T-cell (primary cell): ENCODE data around the gene MANSC4. TPM values are rescaled to one million over a fixed set of nuclear protein-coding genes. Genes with fewer than 3 reads are reported as not detected.
A peak's percentile ranks its signal among the peaks of the same experiment; 100 is the strongest.

Source experiments
- ATAC-seq, 4 experiments: fragments of 200-7000 bp in 3 of 4; fragments of 150-1000 bp in 1 of 4; cut with Tn5 transposase; replicated peaks in 1 of 4; 1 replicate in 3 of 4; 2 replicates in 1 of 4; pipeline ENCODE4 v1.10.0; 2021; ENCODE audit warnings: moderate library complexity in 3 of 4, mild to moderate bottlenecking in 2 of 4, moderate number of reproducible peaks in 1 of 4
- CTCF ChIA-PET, 2 donors: fragments of 300-600 bp; sonication (Branson Sonifier 250); formaldehyde crosslinking; loops; one replicate each; lab custom pipeline; 2022; ENCODE audit warnings: antibody characterized with exemption in 2 of 2; lab: Charles Lee
- POLR2A ChIA-PET, 2 donors: fragments of 300-600 bp; sonication (Branson Sonifier 250); formaldehyde crosslinking; loops; one replicate each; lab custom pipeline; 2022; ENCODE audit warnings: antibody characterized with exemption in 2 of 2; lab: Charles Lee
- DNase-seq, 35 experiments: peaks; one replicate each; pipeline versions ENCODE4 v3.0.0 to v3.0.0-alpha.2; 2013 to 2023
- H3K27ac ChIP-seq: one replicate; pipeline ENCODE4 v1.5.1; 2013; ENCODE audit warnings: low read length
- H3K27me3 ChIP-seq, 2 experiments: replicated peaks in 1 of 2; 1 replicate in 1 of 2; 2 replicates in 1 of 2; pipeline versions ENCODE4 v1.6.1 to v1.7.0; 2013; ENCODE audit warnings: low read length in 1 of 2, mixed read lengths in 1 of 2; ENCODE audit not compliant: control insufficient read depth in 2 of 2, insufficient read depth in 2 of 2; ENCODE audit errors: extremely low read depth in 1 of 2
- H3K36me3 ChIP-seq, 2 donors: 1 replicate in 1 of 2; 2 replicates in 1 of 2; pipeline versions ENCODE4 v1.6.1 to v1.7.0; 2013; ENCODE audit warnings: low read length in 1 of 2; ENCODE audit not compliant: control insufficient read depth in 2 of 2, insufficient read depth in 1 of 2; ENCODE audit errors: extremely low read depth in 1 of 2
- H3K4me1 ChIP-seq, 2 experiments: 1 replicate in 1 of 2; 2 replicates in 1 of 2; pipeline versions ENCODE4 v1.6.1 to v1.7.0; 2013; ENCODE audit warnings: low read length in 2 of 2, mixed read lengths in 1 of 2; ENCODE audit not compliant: insufficient read depth in 2 of 2, control insufficient read depth in 1 of 2; ENCODE audit errors: extremely low read depth in 1 of 2
- H3K4me3 ChIP-seq, 2 donors: 1 replicate in 1 of 2; 2 replicates in 1 of 2; pipeline versions ENCODE4 v1.5.1 to v1.7.0; 2013; ENCODE audit warnings: mild to moderate bottlenecking in 2 of 2, low read length in 1 of 2, moderate library complexity in 1 of 2; ENCODE audit not compliant: control insufficient read depth in 1 of 2; ENCODE audit errors: extremely low read depth in 1 of 2
- H3K9me3 ChIP-seq: 2 replicates; pipeline ENCODE4 v1.7.0; 2013
- H3K27ac Mint-ChIP-seq, 2 donors: one replicate each; pipeline ENCODE4 v1.8.0; 2020 to 2021; ENCODE audit warnings: mild to moderate bottlenecking in 2 of 2, mixed read lengths in 2 of 2
- H3K27me3 Mint-ChIP-seq, 2 donors: one replicate each; pipeline ENCODE4 v1.8.0; 2021 to 2022; ENCODE audit warnings: mixed read lengths in 2 of 2
- H3K36me3 Mint-ChIP-seq: one replicate; pipeline ENCODE4 v1.8.0; 2021; ENCODE audit warnings: mixed read lengths
- H3K4me1 Mint-ChIP-seq, 3 donors: one replicate each; pipeline ENCODE4 v1.8.0; 2020 to 2022; ENCODE audit warnings: mixed read lengths in 3 of 3, mild to moderate bottlenecking in 1 of 3
- H3K4me3 Mint-ChIP-seq, 3 donors: one replicate each; pipeline ENCODE4 v1.8.0; 2020 to 2022; ENCODE audit warnings: mild to moderate bottlenecking in 3 of 3, mixed read lengths in 3 of 3, moderate library complexity in 3 of 3
- H3K9me3 Mint-ChIP-seq, 3 donors: one replicate each; pipeline ENCODE4 v1.8.0; 2020 to 2022; ENCODE audit warnings: mixed read lengths in 3 of 3
- WGBS: methylation state at CpG from one replicate; pipeline ENCODE4 v1.1.5; 2013; ENCODE audit warnings: missing lambda C conversion rate; ENCODE audit not compliant: insufficient coverage; 5-methylcytosine and 5-hydroxymethylcytosine counted together
- total RNA-seq, 35 experiments: library from RNA in 6 of 35; stranded (reverse) in 6 of 35; fragments of 120-200 nt in 1 of 35; gene quantifications; one replicate each; pipeline versions ENCODE4 v1.2.1 to v1.2.4 and lab custom pipeline; 2013 to 2026

Gene MANSC4
- total RNA-seq, 5 donors from 2014 or later (not counting 1 experiment from before 2014, with no cell fraction given) = not detected

DNA sequence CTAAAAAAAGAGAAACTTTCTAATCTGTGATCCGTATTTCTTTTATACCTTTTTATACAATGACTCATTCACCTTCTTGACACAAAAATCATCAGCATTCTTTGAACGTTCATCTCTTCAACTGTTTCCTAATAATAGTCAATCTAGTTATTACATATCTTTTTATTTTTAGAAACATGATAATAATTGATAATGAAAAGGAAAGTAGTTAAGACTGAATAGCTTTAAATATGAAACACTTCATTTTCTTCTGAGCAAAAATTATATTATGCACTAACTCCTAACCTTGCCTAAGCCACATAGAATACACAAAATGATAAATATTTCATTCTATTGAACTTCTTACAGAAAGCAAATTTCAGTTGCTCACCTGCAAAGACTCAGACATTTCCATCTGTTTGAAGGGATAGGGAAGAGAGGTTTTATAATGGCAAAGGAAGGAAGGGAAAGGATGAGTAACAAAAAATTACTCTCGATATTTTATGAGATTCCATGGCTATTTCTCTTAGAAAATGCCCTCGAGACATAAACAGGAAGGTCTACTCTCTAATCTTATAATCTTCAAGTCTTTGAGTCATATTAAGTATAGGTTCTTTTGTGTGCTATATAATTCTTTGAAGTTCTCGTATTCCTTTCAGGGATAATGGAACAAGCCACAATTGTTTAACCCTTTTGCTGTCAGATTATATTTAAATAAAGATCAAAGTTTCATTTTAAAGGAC, 7.5 kb downstream of the MANSC4 start:
- no peaks in the 10 kb centered on the region for H3K9me3 Mint-ChIP-seq
- no peaks in the 10 kb centered on the region for H3K27me3 Mint-ChIP-seq
- Histone ChIP-seq H3K36me3 (no peaks in the 10 kb centered on the region), H3K27me3 (no peaks in the 10 kb centered on the region), H3K4me3 (no peak overlapping the region), H3K27ac (no peak overlapping the region), H3K9me3 (no peaks in the 10 kb centered on the region), H3K4me1 (no peaks in the 10 kb centered on the region)
- ChIA-PET POLR2A (no interaction called here), CTCF (no interaction called here)
- no peaks in the 10 kb centered on the region for H3K36me3 Mint-ChIP-seq
- ATAC-seq (no peak), DNase-seq (no peak)
- no peak overlapping the region for H3K27ac Mint-ChIP-seq
- no CpG with 5 or more reads among the region's 5 CpGs for WGBS
- peaks cover 0 to 4% (median 3%) of the 10 kb centered on the region in 3 donors for H3K4me1 Mint-ChIP-seq
- no peak overlapping the region for H3K4me3 Mint-ChIP-seq

DNA sequence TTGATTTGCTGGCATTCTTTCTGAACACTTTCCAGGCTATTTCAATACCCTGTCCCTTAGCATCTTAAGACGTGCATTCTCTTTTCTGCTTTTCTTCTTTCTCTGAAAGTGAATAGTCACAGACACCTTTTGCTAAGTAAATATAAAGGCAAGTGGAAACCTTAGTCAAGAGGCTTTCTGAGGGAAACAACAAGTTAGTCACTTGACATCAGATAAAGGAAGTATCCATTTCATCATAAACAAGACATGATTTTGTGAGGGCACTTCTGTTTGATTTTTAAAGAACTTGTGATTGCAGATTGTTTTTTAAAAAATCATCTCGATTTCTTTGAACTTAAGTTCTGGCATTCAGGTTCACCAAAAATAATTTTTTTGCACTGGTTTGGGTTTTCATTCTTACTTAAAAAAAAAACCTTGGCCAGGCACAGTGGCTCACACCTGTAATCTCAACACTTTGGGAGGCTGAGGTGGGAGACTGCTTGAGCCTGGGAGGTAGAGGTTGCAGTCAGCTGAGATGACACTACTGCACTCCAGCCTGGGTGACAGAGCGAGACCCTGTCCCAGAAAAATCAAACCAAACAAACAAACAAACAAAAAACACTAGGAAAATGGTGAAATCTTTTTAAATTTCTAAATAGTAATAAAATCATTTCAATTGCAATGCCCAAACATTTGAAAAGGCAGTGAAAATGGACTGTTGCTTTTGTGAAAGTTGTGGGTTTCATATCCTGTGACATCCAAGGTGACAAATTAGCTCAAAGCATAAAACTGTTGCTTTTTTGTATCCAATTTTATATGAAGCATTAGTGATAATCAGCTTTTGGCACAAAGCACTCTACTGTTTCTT, 8.3 kb downstream of the MANSC4 start:
- Mint-ChIP-seq H3K4me1 (peaks cover 0 to 4% (median 3%) of the 10 kb centered on the region in 3 donors), H3K27me3 (no peaks in the 10 kb centered on the region), H3K4me3 (no peak overlapping the region), H3K27ac (peak overlapping the region in 1 of 2 donors; percentile 39), H3K9me3 (no peaks in the 10 kb centered on the region), H3K36me3 (no peaks in the 10 kb centered on the region)
- ATAC-seq (no peak), DNase-seq (no peak)
- CTCF ChIA-PET = no interaction called here
- POLR2A ChIA-PET = no interaction called here
- Histone ChIP-seq H3K9me3 (no peaks in the 10 kb centered on the region), H3K27me3 (no peaks in the 10 kb centered on the region), H3K27ac (no peak overlapping the region), H3K4me1 (no peaks in the 10 kb centered on the region), H3K4me3 (no peak overlapping the region), H3K36me3 (no peaks in the 10 kb centered on the region)
- WGBS = no CpG with 5 or more reads among the region's 3 CpGs

DNA sequence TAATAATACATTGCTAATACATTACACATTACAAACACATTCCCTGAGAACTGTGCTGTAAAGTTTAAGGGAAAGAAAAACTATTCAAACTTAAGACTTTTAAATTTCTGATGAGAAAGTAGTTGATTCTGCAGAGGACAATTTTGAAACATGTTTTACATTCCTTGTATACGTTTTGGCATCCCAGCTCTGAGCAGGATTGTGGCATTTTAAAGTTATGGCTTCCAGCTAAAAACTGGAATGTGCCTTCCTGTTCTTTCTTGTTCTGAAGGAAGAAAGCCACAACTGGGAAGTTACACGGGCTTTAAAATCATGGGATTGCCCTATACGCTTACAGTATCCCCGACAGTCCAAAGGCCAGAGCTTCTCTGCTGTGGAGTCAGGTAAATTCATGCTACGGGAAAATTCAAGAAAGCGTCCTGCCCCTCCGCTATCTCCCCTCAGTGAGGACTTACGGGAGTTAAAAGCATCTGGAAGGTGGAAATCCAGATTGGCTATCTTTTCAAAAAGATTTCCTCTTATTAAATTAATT, 10.8 kb downstream of the MANSC4 start:
- no peaks in the 10 kb centered on the region for H3K9me3 ChIP-seq
- no peak for DNase-seq
- POLR2A ChIA-PET = interaction anchor here in 1 of 2 donors (0.6 kb wide), 1 partner anchor 9 kb away, joined by 6 read pairs; no protein-coding TSS in a partner anchor
- H3K4me1 ChIP-seq = no peaks in the 10 kb centered on the region
- H3K27ac ChIP-seq = no peak overlapping the region
- WGBS = 92% methylated on average over 4 of the region's 8 CpGs
- Mint-ChIP-seq H3K4me3 (no peak overlapping the region), H3K27me3 (no peaks in the 10 kb centered on the region), H3K36me3 (no peaks in the 10 kb centered on the region), H3K27ac (no peak overlapping the region), H3K9me3 (no peaks in the 10 kb centered on the region), H3K4me1 (peaks cover 0 to 4% (median 3%) of the 10 kb centered on the region in 3 donors)
- no peak overlapping the region for H3K4me3 ChIP-seq
- H3K36me3 ChIP-seq = no peaks in the 10 kb centered on the region
- CTCF ChIA-PET = interaction anchor here in 1 of 2 donors (1.3 kb wide), 1 partner anchor 53 kb away, joined by 4 read pairs; no protein-coding TSS in a partner anchor
- no peak for ATAC-seq
- no peaks in the 10 kb centered on the region for H3K27me3 ChIP-seq

DNA sequence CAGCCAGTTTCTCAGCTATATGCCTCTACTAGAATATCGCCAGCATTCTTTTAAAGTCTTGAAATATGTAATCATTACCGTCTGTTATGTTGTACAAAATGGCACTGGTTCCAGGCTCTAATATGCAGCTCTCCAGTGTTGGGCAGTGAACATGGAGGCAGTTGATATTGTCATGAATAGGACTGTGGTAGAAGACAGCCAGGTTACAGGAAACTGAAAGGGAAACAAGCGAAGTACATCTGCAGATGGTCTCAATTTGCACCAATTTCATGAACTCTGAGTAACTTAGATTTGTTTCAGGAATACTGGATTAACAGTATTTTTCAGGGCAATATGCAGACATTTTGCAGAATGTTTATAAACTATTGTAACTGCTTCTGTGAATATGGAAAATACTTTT, 13.4 kb downstream of the MANSC4 start:
- Histone ChIP-seq H3K4me1 (no peaks in the 10 kb centered on the region), H3K27ac (no peak overlapping the region), H3K36me3 (no peaks in the 10 kb centered on the region), H3K9me3 (no peaks in the 10 kb centered on the region), H3K27me3 (no peaks in the 10 kb centered on the region), H3K4me3 (no peak overlapping the region)
- no peak overlapping the region for H3K27ac Mint-ChIP-seq
- H3K9me3 Mint-ChIP-seq = no peaks in the 10 kb centered on the region
- POLR2A ChIA-PET = no interaction called here
- DNase-seq (no peak), ATAC-seq (no peak)
- WGBS = 71% methylated on average over 1 of the region's 3 CpGs
- H3K27me3 Mint-ChIP-seq = no peaks in the 10 kb centered on the region
- H3K4me1 Mint-ChIP-seq = peaks cover 0 to 4% (median 3%) of the 10 kb centered on the region in 3 donors
- no peak overlapping the region for H3K4me3 Mint-ChIP-seq
- CTCF ChIA-PET = no interaction called here
- H3K36me3 Mint-ChIP-seq = peaks cover 2% of the 10 kb centered on the region

DNA sequence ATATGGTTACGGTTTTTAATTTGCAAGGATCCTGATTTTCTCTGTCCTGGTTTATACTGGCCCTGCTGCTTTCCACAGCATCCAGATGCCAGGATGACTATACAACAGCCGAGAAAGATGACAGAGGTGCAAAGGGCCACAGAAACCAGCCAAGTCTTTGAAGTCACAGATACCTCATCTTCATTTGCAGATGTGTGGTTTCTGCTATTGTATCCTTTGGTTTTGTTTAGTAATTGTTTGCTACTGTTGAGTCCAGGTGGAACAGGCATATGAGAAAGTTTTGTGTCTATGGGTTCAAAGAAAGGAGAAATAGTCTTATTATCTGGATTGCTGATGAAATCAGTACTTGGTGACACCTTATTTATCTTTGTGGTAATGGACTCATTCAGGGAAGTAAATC, 17.3 kb downstream of the MANSC4 start:
- Histone ChIP-seq H3K27me3 (no peaks in the 10 kb centered on the region), H3K4me1 (no peaks in the 10 kb centered on the region), H3K27ac (no peak overlapping the region), H3K36me3 (peaks cover 0 to 3% of the 10 kb centered on the region in 2 donors), H3K9me3 (no peaks in the 10 kb centered on the region), H3K4me3 (no peak overlapping the region)
- no peak for ATAC-seq
- Mint-ChIP-seq H3K36me3 (peaks cover 2% of the 10 kb centered on the region), H3K9me3 (no peaks in the 10 kb centered on the region), H3K27me3 (no peaks in the 10 kb centered on the region), H3K4me1 (no peaks in the 10 kb centered on the region), H3K27ac (no peak overlapping the region), H3K4me3 (no peak overlapping the region)
- ChIA-PET POLR2A (no interaction called here), CTCF (no interaction called here)
- 80% methylated on average over 1 of the region's 2 CpGs for WGBS
- no peak for DNase-seq

DNA sequence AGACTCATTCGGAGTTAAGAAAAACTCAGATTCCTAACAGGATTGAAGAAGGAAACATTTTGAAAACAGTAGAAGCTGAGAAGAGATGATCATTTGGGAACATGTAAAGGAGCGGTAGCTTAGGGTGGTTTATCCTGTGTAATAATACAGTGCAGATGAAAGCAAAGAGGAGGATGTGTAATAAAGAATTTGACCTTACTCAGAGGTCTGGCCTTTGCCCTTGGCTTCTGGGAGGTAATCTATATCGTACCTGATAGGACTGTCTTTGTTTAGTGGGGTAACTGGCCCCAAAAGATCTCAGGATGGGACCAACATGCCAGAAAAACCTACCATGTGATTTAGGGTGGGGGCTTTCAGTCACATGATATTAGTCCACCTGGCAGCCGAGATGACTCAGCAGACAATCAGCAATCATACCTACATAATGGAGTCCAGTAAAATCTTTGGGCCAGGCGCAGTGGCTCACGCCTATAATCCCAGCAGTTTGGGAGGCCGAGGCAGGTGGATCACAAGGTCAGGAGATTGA, 23.3 kb downstream of the MANSC4 start:
- H3K9me3 ChIP-seq = no peaks in the 10 kb centered on the region
- POLR2A ChIA-PET = no interaction called here
- H3K27ac ChIP-seq = no peak overlapping the region
- WGBS = 100% methylated on average over 1 of the region's 7 CpGs
- no peaks in the 10 kb centered on the region for H3K27me3 ChIP-seq
- DNase-seq = no peak
- H3K27ac Mint-ChIP-seq = no peak overlapping the region
- ATAC-seq = no peak
- H3K4me3 Mint-ChIP-seq = no peak overlapping the region
- no peaks in the 10 kb centered on the region for H3K27me3 Mint-ChIP-seq
- CTCF ChIA-PET = interaction anchor here in 1 of 2 donors (0.6 kb wide), 1 partner anchor 64 kb away, joined by 3 read pairs; no protein-coding TSS in a partner anchor
- H3K4me3 ChIP-seq = no peak overlapping the region
- H3K4me1 Mint-ChIP-seq = no peaks in the 10 kb centered on the region
- peaks cover 21% of the 10 kb centered on the region for H3K36me3 Mint-ChIP-seq
- no peaks in the 10 kb centered on the region for H3K9me3 Mint-ChIP-seq
- no peaks in the 10 kb centered on the region for H3K4me1 ChIP-seq
- peaks cover 3 to 8% of the 10 kb centered on the region in 2 donors for H3K36me3 ChIP-seq
